Right lung (tissue), 5 donors: Measurements from ENCODE around the gene FAM181B. TPM values are rescaled to one million over a fixed set of nuclear protein-coding genes. Genes with fewer than 3 reads are reported as not detected.
A peak's percentile ranks its signal among the peaks of the same experiment; 100 is the strongest.

Experiments
- DNase-seq, 2 donors: peaks; one replicate each; pipeline ENCODE4 v3.0.0-alpha.2; 2013
- polyA plus RNA-seq, 5 donors: library from polyadenylated mRNA; unstranded; fragments of 120-200 nt; gene quantifications; one replicate each; pipeline versions ENCODE4 v1.2.1 to v1.2.3, GENCODE V29; 2013; ENCODE audit warnings: inconsistent platforms in 1 of 5, low replicate concordance in 1 of 5; ENCODE audit not compliant: insufficient read length in 5 of 5, insufficient read depth in 1 of 5

Gene FAM181B
- polyA plus RNA-seq, 5 donors = 0.09 to 0.17 (median 0.13) TPM; not detected in 1

DNA sequence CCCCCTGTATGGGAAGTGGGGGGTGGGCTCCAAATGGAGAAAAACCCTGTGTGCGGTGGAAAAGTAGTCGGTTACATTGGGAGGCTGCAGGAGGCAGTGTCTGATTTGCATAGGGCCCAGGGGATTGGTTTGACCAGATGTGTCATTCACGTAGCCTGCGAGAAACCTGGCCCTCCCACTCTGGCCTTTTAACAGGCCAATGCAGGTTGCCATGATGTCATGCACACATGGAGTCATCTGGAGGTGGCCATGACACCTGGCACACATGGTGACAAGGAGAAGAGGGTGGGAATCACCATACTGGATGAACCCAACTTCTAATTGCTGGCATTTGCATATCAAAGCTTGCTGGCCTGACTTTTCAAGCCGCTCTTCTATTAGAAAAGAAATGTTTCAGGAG lies 50.6 kb downstream of the FAM181B start:
- no peak for DNase-seq

DNA sequence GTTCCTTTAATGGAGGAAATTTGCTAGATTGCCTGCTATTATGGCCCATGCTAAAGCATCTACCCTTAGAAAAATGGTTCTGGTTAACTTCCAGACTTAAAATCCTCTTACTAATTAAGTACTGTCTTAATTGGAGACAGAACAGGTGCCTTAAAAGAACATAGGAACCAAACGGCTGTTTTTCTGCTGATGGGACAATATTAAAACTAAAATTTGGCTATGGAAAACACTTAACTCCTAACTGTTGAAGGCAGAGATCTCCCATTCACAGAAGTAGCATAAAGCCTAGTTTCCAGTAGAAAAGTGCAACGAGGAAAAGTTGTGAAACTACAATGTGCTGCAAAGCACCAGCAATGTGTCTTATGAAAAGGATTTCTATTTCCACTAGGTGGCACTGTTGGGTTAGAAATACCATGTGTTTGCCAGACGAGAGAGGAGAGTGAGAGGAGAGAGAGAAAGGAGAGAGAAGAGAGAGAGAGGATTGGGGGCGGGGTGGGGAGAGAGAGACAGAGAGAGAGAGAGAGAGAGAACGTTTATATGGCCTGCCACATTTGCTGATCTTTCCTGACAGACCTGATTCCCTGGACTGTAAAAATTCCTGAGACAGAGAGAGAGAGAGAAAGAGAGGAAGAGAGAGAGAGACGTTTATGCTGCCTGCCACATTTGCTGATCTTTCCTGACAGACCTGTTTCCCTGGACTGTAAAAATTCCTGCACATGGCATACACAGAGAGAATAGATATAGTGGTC lies 51.5 kb downstream of the FAM181B start:
- peak; percentile 12 to 48 for DNase-seq

DNA sequence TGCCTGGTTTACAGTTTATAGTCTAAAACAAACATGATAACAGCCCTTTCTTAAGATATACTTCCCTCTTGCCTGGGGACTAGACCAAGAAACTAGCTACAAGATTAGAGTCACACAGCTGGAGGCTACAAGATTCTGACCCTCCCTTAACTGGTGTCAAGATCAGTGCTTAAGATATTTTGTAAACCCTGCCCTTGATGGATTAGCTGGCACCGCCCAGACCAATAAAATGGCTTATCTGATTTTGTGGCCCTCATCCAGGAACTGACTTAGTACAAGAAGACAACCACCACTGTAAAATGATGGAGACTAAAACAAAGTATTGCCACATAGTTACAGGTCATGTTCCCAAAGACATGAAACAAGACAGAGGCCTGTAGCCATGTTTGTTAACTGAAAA lies 53.4 kb downstream of the FAM181B start:
- no peak for DNase-seq

Other genes with a start within 250 kb of the FAM181B start
- gene PRCP, start 166.6 kb upstream of the FAM181B start, polyA plus RNA-seq = 100 to 1,000 TPM; 220 to 261 (median 238) TPM
- gene DDIAS, start 167.9 kb upstream of the FAM181B start, polyA plus RNA-seq = 1 to 10 TPM; 3.3 to 9.0 (median 5.7) TPM